Natural killer cell (primary cell): Measurements from ENCODE around the gene MT4. TPM values are rescaled to one million over a fixed set of nuclear protein-coding genes. Genes with fewer than 3 reads are reported as not detected.
A peak's percentile ranks its signal among the peaks of the same experiment; 100 is the strongest.

Experiments
- ATAC-seq, 3 donors: fragments of 150-1000 bp in 2 of 3; fragments of 200-7000 bp in 1 of 3; cut with Tn5 transposase; 1 replicate in 1 of 3; 2 replicates in 2 of 3; pipeline ENCODE4 v1.10.0; 2021; ENCODE audit warnings: mild to moderate bottlenecking in 2 of 3, moderate library complexity in 2 of 3
- DNase-seq, 2 donors: peaks; one replicate each; pipeline versions ENCODE4 v3.0.0 to v3.0.0-alpha.2; 2013 to 2021; ENCODE audit warnings: mixed read lengths in 1 of 2
- H3K27ac ChIP-seq: one replicate; pipeline ENCODE4 v1.5.1; 2013; ENCODE audit warnings: mild to moderate bottlenecking, low read length
- H3K27me3 ChIP-seq: one replicate; pipeline ENCODE4 v1.6.1; 2013; ENCODE audit warnings: low read length; ENCODE audit not compliant: control insufficient read depth, insufficient read depth
- H3K36me3 ChIP-seq: one replicate; pipeline ENCODE4 v1.6.1; 2013; ENCODE audit warnings: low read length; ENCODE audit not compliant: control insufficient read depth, insufficient read depth
- H3K4me1 ChIP-seq: one replicate; pipeline ENCODE4 v1.6.1; 2013; ENCODE audit warnings: low read length; ENCODE audit not compliant: control insufficient read depth, insufficient read depth
- H3K4me3 ChIP-seq: one replicate; pipeline ENCODE4 v1.5.1; 2013; ENCODE audit warnings: low read length
- H3K9me3 ChIP-seq: one replicate; pipeline ENCODE4 v1.6.1; 2013; ENCODE audit warnings: low read length; ENCODE audit not compliant: control insufficient read depth, insufficient read depth
- H3K27ac Mint-ChIP-seq, 2 donors: one replicate each; pipeline ENCODE4 v1.8.0; 2022; ENCODE audit warnings: mild to moderate bottlenecking in 2 of 2, mixed read lengths in 2 of 2, moderate library complexity in 1 of 2
- H3K27me3 Mint-ChIP-seq, 2 donors: one replicate each; pipeline ENCODE4 v1.8.0; 2022; ENCODE audit warnings: low read depth in 2 of 2, mixed read lengths in 2 of 2
- H3K36me3 Mint-ChIP-seq: one replicate; pipeline ENCODE4 v1.8.0; 2022; ENCODE audit warnings: mixed read lengths
- H3K4me1 Mint-ChIP-seq, 2 donors: one replicate each; pipeline ENCODE4 v1.8.0; 2022; ENCODE audit warnings: mixed read lengths in 2 of 2
- H3K4me3 Mint-ChIP-seq: one replicate; pipeline ENCODE4 v1.8.0; 2022; ENCODE audit warnings: mild to moderate bottlenecking, moderate library complexity, mixed read lengths
- H3K9me3 Mint-ChIP-seq, 2 donors: one replicate each; pipeline ENCODE4 v1.8.0; 2022; ENCODE audit warnings: mixed read lengths in 2 of 2
- CTCF ChIP-seq: fragments of 200-600 bp; IDR thresholded peaks from one replicate; pipeline ENCODE4 v1.8.0; 2022; ENCODE audit warnings: antibody characterized with exemption
- WGBS: methylation state at CpG from one replicate; pipeline ENCODE4 v1.1.7; 2013; ENCODE audit warnings: missing lambda C conversion rate; ENCODE audit not compliant: insufficient coverage; 5-methylcytosine and 5-hydroxymethylcytosine counted together
- intact Hi-C: fragments of 100-400 bp; cut with micrococcal nuclease; formaldehyde crosslinking; loops from one replicate; pipeline ENCODE4 v1.14.2; 2022
- total RNA-seq, 4 donors: library from RNA; stranded (reverse); fragments of 120-200 nt in 1 of 4; gene quantifications; one replicate each; pipeline versions ENCODE4 v1.2.3 to v1.2.4, GENCODE V29; 2013 to 2022

The MT4 gene
- total RNA-seq, 3 donors from 2014 or later (not counting 1 experiment from before 2014, with no cell fraction given): not detected

GRCh38 chr16:56559109-56559508, 5.8 kb upstream of the MT4 start:
- Mint-ChIP-seq H3K27ac (no peak overlapping the region), H3K36me3 (no peaks in the 10 kb centered on the region), H3K9me3 (no peaks in the 10 kb centered on the region), H3K4me3 (no peak overlapping the region), H3K27me3 (peaks cover 21 to 37% of the 10 kb centered on the region in 2 donors), H3K4me1 (peaks cover 0 to 3% of the 10 kb centered on the region in 2 donors)
- no peaks in the 10 kb centered on the region for H3K36me3 ChIP-seq
- intact Hi-C loops: no loop called here
- no peak overlapping the region for H3K4me3 ChIP-seq
- H3K27me3 ChIP-seq: no peaks in the 10 kb centered on the region
- H3K27ac ChIP-seq: no peak overlapping the region
- 88% methylated on average over 3 of the region's 4 CpGs for WGBS
- ATAC-seq (no peak), DNase-seq (no peak)
- no peaks in the 10 kb centered on the region for H3K9me3 ChIP-seq
- H3K4me1 ChIP-seq: no peaks in the 10 kb centered on the region
- no peak for TF ChIP-seq CTCF

GRCh38 chr16:56560447-56560846, 4.4 kb upstream of the MT4 start:
- intact Hi-C loops: no loop called here
- no peak overlapping the region for H3K4me3 Mint-ChIP-seq
- Histone ChIP-seq H3K36me3 (no peaks in the 10 kb centered on the region), H3K9me3 (no peaks in the 10 kb centered on the region), H3K27me3 (no peaks in the 10 kb centered on the region), H3K4me3 (no peak overlapping the region), H3K27ac (no peak overlapping the region), H3K4me1 (no peaks in the 10 kb centered on the region)
- WGBS: 95% methylated on average over 1 of the region's 1 CpG
- no peaks in the 10 kb centered on the region for H3K9me3 Mint-ChIP-seq
- TF ChIP-seq CTCF: no peak
- H3K27me3 Mint-ChIP-seq: peaks cover 21 to 26% of the 10 kb centered on the region in 2 donors
- ATAC-seq: no peak
- peaks cover 0 to 3% of the 10 kb centered on the region in 2 donors for H3K4me1 Mint-ChIP-seq
- no peak overlapping the region for H3K27ac Mint-ChIP-seq
- no peak for DNase-seq
- H3K36me3 Mint-ChIP-seq: no peaks in the 10 kb centered on the region

GRCh38 chr16:56561126-56561525, 3.7 kb upstream of the MT4 start:
- ATAC-seq: no peak
- H3K27me3 ChIP-seq: no peaks in the 10 kb centered on the region
- H3K4me1 ChIP-seq: no peaks in the 10 kb centered on the region
- no peaks in the 10 kb centered on the region for H3K9me3 ChIP-seq
- TF ChIP-seq CTCF: no peak
- DNase-seq: no peak
- Mint-ChIP-seq H3K4me3 (no peak overlapping the region), H3K4me1 (peaks cover 0 to 3% of the 10 kb centered on the region in 2 donors), H3K27ac (no peak overlapping the region), H3K9me3 (no peaks in the 10 kb centered on the region), H3K27me3 (peaks cover 20 to 26% of the 10 kb centered on the region in 2 donors), H3K36me3 (no peaks in the 10 kb centered on the region)
- no peaks in the 10 kb centered on the region for H3K36me3 ChIP-seq
- WGBS: 100% methylated on average over 1 of the region's 1 CpG
- H3K27ac ChIP-seq: no peak overlapping the region
- intact Hi-C loops: no loop called here
- no peak overlapping the region for H3K4me3 ChIP-seq

- DNase-seq: no peak
- Histone ChIP-seq H3K4me1 (no peaks in the 10 kb centered on the region), H3K4me3 (no peak overlapping the region), H3K36me3 (no peaks in the 10 kb centered on the region), H3K9me3 (no peaks in the 10 kb centered on the region), H3K27me3 (no peaks in the 10 kb centered on the region), H3K27ac (no peak overlapping the region)
- no CpG with 5 or more reads among the region's 1 CpG for whole genome bisulfite sequencing
- H3K36me3 Mint-ChIP-seq: no peaks in the 10 kb centered on the region
- intact Hi-C loops: no loop called here
- H3K9me3 Mint-ChIP-seq: peaks cover 0 to 3% of the 10 kb centered on the region in 2 donors
- no peak overlapping the region for H3K27ac Mint-ChIP-seq
- H3K4me1 Mint-ChIP-seq: no peaks in the 10 kb centered on the region
- no peak for TF ChIP-seq CTCF
- H3K4me3 Mint-ChIP-seq: no peak overlapping the region
- peak in 1 of 3 donors; percentile 27 for ATAC-seq
- H3K27me3 Mint-ChIP-seq: peaks cover 5 to 12% of the 10 kb centered on the region in 2 donors
Measured at GRCh38 chr16:56569971-56570370, 5.1 kb downstream of the MT4 start.
